SK-N-SH (cell line): ENCODE data around the gene MICAL2. TPM values are rescaled to one million over a fixed set of nuclear protein-coding genes. Genes with fewer than 3 reads are reported as not detected.

Experiments
- CTCF ChIA-PET: fragments of 300-600, 350-600 bp; formaldehyde crosslinking; extraction: SDS; loops from one replicate; lab custom pipeline; 2021; lab: Yijun Ruan, JAX
- POLR2A ChIA-PET: fragments of 350-600 bp; sonication (Branson Sonifier 250); formaldehyde crosslinking; extraction: SDS; loops from one replicate; lab custom pipeline; 2020; ENCODE audit warnings: antibody characterized with exemption, inconsistent platforms; lab: Yijun Ruan, JAX
- DNase-seq: peaks from one replicate; pipeline ENCODE4 v3.0.0; 2012
- H2AFZ ChIP-seq: fragments of 200-600 bp; sonication (generic); 2 replicates; pipeline ENCODE4 v1.8.1; 2016; ENCODE audit warnings: antibody characterized with exemption, mild to moderate bottlenecking, low read depth
- H3F3A ChIP-seq: fragments of 200-600 bp; sonication (generic); replicated peaks from 2 replicates; pipeline ENCODE3; 2016; ENCODE audit warnings: antibody characterized with exemption, mild to moderate bottlenecking; ENCODE audit not compliant: insufficient read depth
- H3K27ac ChIP-seq, 2 experiments: fragments of 200-500 bp in 1 of 2; fragments of 200-600 bp in 1 of 2; sonication (Bioruptor generic) in 1 of 2; sonication (generic), shearing (Covaris generic) in 1 of 2; 2 replicates each; pipeline versions ENCODE4 v1.5.1 to v1.6.1; 2014 to 2016; ENCODE audit warnings: low read depth in 2 of 2, inconsistent platforms in 1 of 2, low read length in 1 of 2, mild to moderate bottlenecking in 1 of 2, mixed read lengths in 1 of 2
- H3K27me3 ChIP-seq: fragments of 200-600 bp; sonication (generic), shearing (Covaris generic); 2 replicates; pipeline ENCODE4 v1.6.1; 2016; ENCODE audit warnings: mixed run types; ENCODE audit not compliant: insufficient read depth
- H3K36me3 ChIP-seq, 2 experiments: fragments of 200-500 bp in 1 of 2; fragments of 200-600 bp in 1 of 2; sonication (Bioruptor generic) in 1 of 2; sonication (generic) in 1 of 2; replicated peaks in 1 of 2; 2 replicates each; pipeline versions ENCODE3 to v1.5.1; 2014 to 2016; ENCODE audit warnings: low read length in 1 of 2, mild to moderate bottlenecking in 1 of 2; ENCODE audit not compliant: insufficient read depth in 2 of 2, control insufficient read depth in 1 of 2
- H3K4me1 ChIP-seq, 2 experiments: fragments of 200-500 bp in 1 of 2; fragments of 200-600 bp in 1 of 2; sonication (Bioruptor generic) in 1 of 2; sonication (generic), shearing (Covaris generic) in 1 of 2; 2 replicates each; pipeline versions ENCODE4 v1.5.1 to v1.6.1; 2014 to 2016; ENCODE audit warnings: low read depth in 1 of 2, low read length in 1 of 2, mixed run types in 1 of 2; ENCODE audit not compliant: insufficient read depth in 2 of 2, control insufficient read depth in 1 of 2
- H3K4me2 ChIP-seq: fragments of 200-600 bp; sonication (generic), shearing (Covaris generic); 2 replicates; pipeline ENCODE4 v1.6.1; 2017; ENCODE audit warnings: mixed run types
- H3K4me3 ChIP-seq, 2 experiments: fragments of 200-500 bp in 1 of 2; fragments of 200-600 bp in 1 of 2; sonication (Bioruptor generic) in 1 of 2; sonication (generic), shearing (Covaris generic) in 1 of 2; 2 replicates each; pipeline versions ENCODE4 v1.5.1 to v1.8.1; 2014 to 2016; ENCODE audit warnings: low read depth in 2 of 2, inconsistent platforms in 1 of 2, low read length in 1 of 2, mild to moderate bottlenecking in 1 of 2, mixed read lengths in 1 of 2, moderate library complexity in 1 of 2
- H3K79me2 ChIP-seq: fragments of 200-600 bp; sonication (generic); 2 replicates; pipeline ENCODE4 v1.8.1; 2017; ENCODE audit warnings: mild to moderate bottlenecking; ENCODE audit not compliant: insufficient read depth
- H3K9ac ChIP-seq: fragments of 200-600 bp; sonication (generic); 2 replicates; pipeline ENCODE4 v1.6.1; 2017; ENCODE audit warnings: mixed run types
- H3K9me2 ChIP-seq: fragments of 200-600 bp; sonication (generic); 2 replicates; pipeline ENCODE4 v1.6.1; 2017; ENCODE audit warnings: mixed run types
- H3K9me3 ChIP-seq: fragments of 200-600 bp; sonication (generic); 2 replicates; pipeline ENCODE4 v1.6.1; 2017; ENCODE audit warnings: mixed run types, mild to moderate bottlenecking, moderate library complexity
- H4K20me1 ChIP-seq: fragments of 200-600 bp; sonication (generic); 2 replicates; pipeline ENCODE4 v1.6.1; 2017; ENCODE audit warnings: mild to moderate bottlenecking, mixed run types; ENCODE audit not compliant: insufficient read depth
- EP300 ChIP-seq, 2 experiments: IDR thresholded peaks; 2 replicates each; pipeline versions ENCODE4 v1.4.0 to v1.6.1; 2012; ENCODE audit warnings: borderline replicate concordance in 1 of 2, low read depth in 1 of 2, low read length in 1 of 2
- EZH2phosphoT487 ChIP-seq: fragments of 200-600 bp; sonication (generic); IDR thresholded peaks from 2 replicates; pipeline ENCODE4 v1.6.1; 2017; ENCODE audit warnings: low read depth, mixed run types, mild to moderate bottlenecking, antibody characterized with exemption, moderate library complexity, borderline replicate concordance
- FOSL2 ChIP-seq: IDR thresholded peaks from 2 replicates; pipeline ENCODE4 v1.4.0; 2012; ENCODE audit warnings: low read depth, mild to moderate bottlenecking, moderate library complexity, borderline replicate concordance
- FOXJ3 ChIP-seq: sonication (generic); formaldehyde crosslinking; IDR thresholded peaks from 2 replicates; pipeline ENCODE4 v1.5.1; 2020; ENCODE audit warnings: mild to moderate bottlenecking, missing genetic modification reagents
- FOXM1 ChIP-seq: IDR thresholded peaks from 2 replicates; pipeline ENCODE4 v1.4.0; 2012; ENCODE audit warnings: low read depth, mild to moderate bottlenecking
- JUND ChIP-seq: IDR thresholded peaks from 2 replicates; pipeline ENCODE4 v1.4.0; 2012
- MXI1 ChIP-seq: IDR thresholded peaks from 2 replicates; pipeline ENCODE4 v1.6.1; 2012; ENCODE audit warnings: mild to moderate bottlenecking, low read depth, low read length, improper control_type of control experiment
- NFIC ChIP-seq: IDR thresholded peaks from 2 replicates; pipeline ENCODE4 v1.4.0; 2012; ENCODE audit warnings: borderline replicate concordance
- RCOR1 ChIP-seq: fragments of 150-350 bp; IDR thresholded peaks from 2 replicates; pipeline ENCODE4 v1.6.1; 2017; ENCODE audit warnings: antibody characterized with exemption, low read length
- RFX5 ChIP-seq: IDR thresholded peaks from 2 replicates; pipeline ENCODE4 v1.6.1; 2012; ENCODE audit warnings: mild to moderate bottlenecking, improper control_type of control experiment, low read length
- RXRA ChIP-seq: IDR thresholded peaks from 2 replicates; pipeline ENCODE4 v1.4.0; 2012; ENCODE audit warnings: low read depth, mild to moderate bottlenecking, borderline replicate concordance
- SMC3 ChIP-seq: IDR thresholded peaks from 2 replicates; pipeline ENCODE4 v1.6.1; 2012; ENCODE audit warnings: low read depth, low read length, improper control_type of control experiment
- TAF1 ChIP-seq: IDR thresholded peaks from 2 replicates; pipeline ENCODE4 v1.6.1; 2012; ENCODE audit warnings: low read depth, mild to moderate bottlenecking, low read length, moderate library complexity, borderline replicate concordance
- WGBS: methylation state at CpG from one replicate; pipeline ENCODE4 v1.1.6; 2017; ENCODE audit warnings: low lambda C conversion rate; 5-methylcytosine and 5-hydroxymethylcytosine counted together
- polyA plus RNA-seq, 3 experiments: library from polyadenylated mRNA; depleted of rRNA; stranded (reverse); fragments of >200 nt; gene quantifications; 2 replicates each; pipeline ENCODE4 v1.2.3, GENCODE V29; 2012
- TF ChIP-seq, protein P1 (sequence below): fragments of 150-350 bp; IDR thresholded peaks from 2 replicates; pipeline ENCODE4 v1.6.1; 2017; ENCODE audit warnings: antibody characterized with exemption, low read length, low read depth, borderline replicate concordance
- TF ChIP-seq, protein P2 (sequence below): IDR thresholded peaks from 2 replicates; pipeline ENCODE4 v1.4.0; 2012; ENCODE audit warnings: low read depth, borderline replicate concordance
- TF ChIP-seq, protein P3 (sequence below): fragments of 200-600 bp; sonication (generic); IDR thresholded peaks from 2 replicates; pipeline ENCODE4 v1.6.1; 2017; ENCODE audit warnings: antibody characterized with exemption, mild to moderate bottlenecking, moderate library complexity
- TF ChIP-seq, protein P4 (sequence below): IDR thresholded peaks from 2 replicates; pipeline ENCODE4 v1.6.1; 2012; ENCODE audit warnings: mild to moderate bottlenecking, low read depth, low read length, moderate library complexity

The MICAL2 gene
- polyA plus RNA-seq, 1 of the 3 experiments (the other 2 are of a cell fraction) = 54.6 TPM

DNA sequence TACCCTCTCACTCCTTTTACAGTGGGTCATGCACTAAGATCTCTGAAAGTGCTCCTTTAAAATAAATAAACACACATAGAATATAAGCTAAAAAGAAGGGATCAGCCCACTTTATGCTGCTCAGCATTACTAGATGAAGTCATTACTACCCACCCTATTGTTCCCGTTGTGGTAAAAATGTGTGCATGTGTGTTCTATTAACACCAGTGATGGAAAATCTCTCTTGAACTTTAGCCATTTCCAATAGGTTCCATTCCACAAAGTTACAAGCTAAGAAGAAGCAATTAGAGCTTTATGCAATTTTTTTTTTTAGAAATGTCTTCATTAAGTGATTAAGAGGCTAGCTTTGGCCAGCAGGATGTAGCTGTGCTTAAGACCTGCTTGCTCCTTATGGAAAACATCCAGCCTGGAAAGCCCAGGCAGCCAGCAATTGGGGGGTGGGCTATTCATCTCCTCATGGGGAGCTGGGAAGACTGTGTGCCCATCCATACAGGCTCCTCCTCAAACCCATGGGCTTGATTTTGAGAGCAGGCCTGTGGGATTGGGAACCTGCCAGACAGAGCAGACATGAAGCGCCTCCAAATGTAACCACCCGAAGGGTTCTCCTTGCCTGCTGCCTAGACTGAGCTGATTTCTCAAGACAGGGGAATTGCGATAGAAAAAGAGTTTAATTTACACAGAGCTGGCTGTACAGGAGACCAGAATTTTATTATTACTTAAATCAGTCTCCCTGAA is 174.1 kb downstream of the MICAL2 start:
- Histone ChIP-seq H3K4me3 (0 out of 4 replicates have a peak overlapping the region, but pooled peaks of 1 of the 2 experiments have one; percentile 63), H3K9me3 (no peaks in the 10 kb centered on the region), H3K9me2 (no peaks in the 10 kb centered on the region), H3K27ac (peak overlapping the region; percentile 47 to 100; a peak in 3 of 4 replicates), H3K4me2 (peak overlapping the region; percentile 96), H3K9ac (peak overlapping the region; percentile 99), H3K36me3 (no peaks in the 10 kb centered on the region), H2AFZ (no peak overlapping the region; the same call in 1 of the 2 replicates), H4K20me1 (no peaks in the 10 kb centered on the region), H3F3A (peaks cover 71% of the 10 kb centered on the region), H3K4me1 (peaks cover 27 to 47% of the 10 kb centered on the region in 2 experiments), H3K27me3 (no peaks in the 10 kb centered on the region), H3K79me2 (peaks cover 43% of the 10 kb centered on the region)
- ChIA-PET CTCF (interaction anchor here (0.7 to 19.2 kb wide), 13 partner anchors 11 to 606 kb away, joined by 3 to 488 read pairs (median 6); no protein-coding TSS in a partner anchor), POLR2A (no interaction called here)
- DNase-seq = peak; percentile 1
- 39% methylated on average over 4 of the region's 4 CpGs for WGBS
- no peak for TF ChIP-seq EP300 (IDR thresholded peaks at IDR 0.05; ENCODE audit: borderline replicate concordance in 1 of 2, low read depth in 1 of 2, low read length in 1 of 2)
- no peak for TF ChIP-seq EZH2phosphoT487
- TF ChIP-seq JUND = no peak
- TF ChIP-seq RXRA = no peak
- TF ChIP-seq, protein P1, sequence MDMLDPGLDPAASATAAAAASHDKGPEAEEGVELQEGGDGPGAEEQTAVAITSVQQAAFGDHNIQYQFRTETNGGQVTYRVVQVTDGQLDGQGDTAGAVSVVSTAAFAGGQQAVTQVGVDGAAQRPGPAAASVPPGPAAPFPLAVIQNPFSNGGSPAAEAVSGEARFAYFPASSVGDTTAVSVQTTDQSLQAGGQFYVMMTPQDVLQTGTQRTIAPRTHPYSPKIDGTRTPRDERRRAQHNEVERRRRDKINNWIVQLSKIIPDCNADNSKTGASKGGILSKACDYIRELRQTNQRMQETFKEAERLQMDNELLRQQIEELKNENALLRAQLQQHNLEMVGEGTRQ = no peak
- TF ChIP-seq, protein P2, sequence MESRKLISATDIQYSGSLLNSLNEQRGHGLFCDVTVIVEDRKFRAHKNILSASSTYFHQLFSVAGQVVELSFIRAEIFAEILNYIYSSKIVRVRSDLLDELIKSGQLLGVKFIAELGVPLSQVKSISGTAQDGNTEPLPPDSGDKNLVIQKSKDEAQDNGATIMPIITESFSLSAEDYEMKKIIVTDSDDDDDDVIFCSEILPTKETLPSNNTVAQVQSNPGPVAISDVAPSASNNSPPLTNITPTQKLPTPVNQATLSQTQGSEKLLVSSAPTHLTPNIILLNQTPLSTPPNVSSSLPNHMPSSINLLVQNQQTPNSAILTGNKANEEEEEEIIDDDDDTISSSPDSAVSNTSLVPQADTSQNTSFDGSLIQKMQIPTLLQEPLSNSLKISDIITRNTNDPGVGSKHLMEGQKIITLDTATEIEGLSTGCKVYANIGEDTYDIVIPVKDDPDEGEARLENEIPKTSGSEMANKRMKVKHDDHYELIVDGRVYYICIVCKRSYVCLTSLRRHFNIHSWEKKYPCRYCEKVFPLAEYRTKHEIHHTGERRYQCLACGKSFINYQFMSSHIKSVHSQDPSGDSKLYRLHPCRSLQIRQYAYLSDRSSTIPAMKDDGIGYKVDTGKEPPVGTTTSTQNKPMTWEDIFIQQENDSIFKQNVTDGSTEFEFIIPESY = no peak
- TF ChIP-seq FOXM1 = no peak
- no peak for TF ChIP-seq FOSL2
- TF ChIP-seq, protein P3, sequence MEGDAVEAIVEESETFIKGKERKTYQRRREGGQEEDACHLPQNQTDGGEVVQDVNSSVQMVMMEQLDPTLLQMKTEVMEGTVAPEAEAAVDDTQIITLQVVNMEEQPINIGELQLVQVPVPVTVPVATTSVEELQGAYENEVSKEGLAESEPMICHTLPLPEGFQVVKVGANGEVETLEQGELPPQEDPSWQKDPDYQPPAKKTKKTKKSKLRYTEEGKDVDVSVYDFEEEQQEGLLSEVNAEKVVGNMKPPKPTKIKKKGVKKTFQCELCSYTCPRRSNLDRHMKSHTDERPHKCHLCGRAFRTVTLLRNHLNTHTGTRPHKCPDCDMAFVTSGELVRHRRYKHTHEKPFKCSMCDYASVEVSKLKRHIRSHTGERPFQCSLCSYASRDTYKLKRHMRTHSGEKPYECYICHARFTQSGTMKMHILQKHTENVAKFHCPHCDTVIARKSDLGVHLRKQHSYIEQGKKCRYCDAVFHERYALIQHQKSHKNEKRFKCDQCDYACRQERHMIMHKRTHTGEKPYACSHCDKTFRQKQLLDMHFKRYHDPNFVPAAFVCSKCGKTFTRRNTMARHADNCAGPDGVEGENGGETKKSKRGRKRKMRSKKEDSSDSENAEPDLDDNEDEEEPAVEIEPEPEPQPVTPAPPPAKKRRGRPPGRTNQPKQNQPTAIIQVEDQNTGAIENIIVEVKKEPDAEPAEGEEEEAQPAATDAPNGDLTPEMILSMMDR = no peak
- no peak for TF ChIP-seq TAF1
- TF ChIP-seq, protein P4, sequence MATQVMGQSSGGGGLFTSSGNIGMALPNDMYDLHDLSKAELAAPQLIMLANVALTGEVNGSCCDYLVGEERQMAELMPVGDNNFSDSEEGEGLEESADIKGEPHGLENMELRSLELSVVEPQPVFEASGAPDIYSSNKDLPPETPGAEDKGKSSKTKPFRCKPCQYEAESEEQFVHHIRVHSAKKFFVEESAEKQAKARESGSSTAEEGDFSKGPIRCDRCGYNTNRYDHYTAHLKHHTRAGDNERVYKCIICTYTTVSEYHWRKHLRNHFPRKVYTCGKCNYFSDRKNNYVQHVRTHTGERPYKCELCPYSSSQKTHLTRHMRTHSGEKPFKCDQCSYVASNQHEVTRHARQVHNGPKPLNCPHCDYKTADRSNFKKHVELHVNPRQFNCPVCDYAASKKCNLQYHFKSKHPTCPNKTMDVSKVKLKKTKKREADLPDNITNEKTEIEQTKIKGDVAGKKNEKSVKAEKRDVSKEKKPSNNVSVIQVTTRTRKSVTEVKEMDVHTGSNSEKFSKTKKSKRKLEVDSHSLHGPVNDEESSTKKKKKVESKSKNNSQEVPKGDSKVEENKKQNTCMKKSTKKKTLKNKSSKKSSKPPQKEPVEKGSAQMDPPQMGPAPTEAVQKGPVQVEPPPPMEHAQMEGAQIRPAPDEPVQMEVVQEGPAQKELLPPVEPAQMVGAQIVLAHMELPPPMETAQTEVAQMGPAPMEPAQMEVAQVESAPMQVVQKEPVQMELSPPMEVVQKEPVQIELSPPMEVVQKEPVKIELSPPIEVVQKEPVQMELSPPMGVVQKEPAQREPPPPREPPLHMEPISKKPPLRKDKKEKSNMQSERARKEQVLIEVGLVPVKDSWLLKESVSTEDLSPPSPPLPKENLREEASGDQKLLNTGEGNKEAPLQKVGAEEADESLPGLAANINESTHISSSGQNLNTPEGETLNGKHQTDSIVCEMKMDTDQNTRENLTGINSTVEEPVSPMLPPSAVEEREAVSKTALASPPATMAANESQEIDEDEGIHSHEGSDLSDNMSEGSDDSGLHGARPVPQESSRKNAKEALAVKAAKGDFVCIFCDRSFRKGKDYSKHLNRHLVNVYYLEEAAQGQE = no peak
- no peak for TF ChIP-seq SMC3
- no peak for TF ChIP-seq NFIC
- no peak for TF ChIP-seq RCOR1
- TF ChIP-seq RFX5 = no peak
- TF ChIP-seq FOXJ3 (CRISPR knock-in tag) = no peak
- no peak for TF ChIP-seq MXI1
